Mononuclear cell (primary cell): ENCODE results near the gene GLOD5. TPM values are rescaled to one million over a fixed set of nuclear protein-coding genes. Genes with fewer than 3 reads are reported as not detected.
"Not testable (repeated sequence)": the region's sequence is repeated elsewhere in the genome, so short reads cannot be mapped to it uniquely, and the experiment has no call there.

Experiments
- H3K27me3 ChIP-seq: 2 replicates; pipeline ENCODE4 v1.6.0; 2011; ENCODE audit warnings: low read length, control low read depth; ENCODE audit not compliant: insufficient read depth
- H3K4me1 ChIP-seq: 2 replicates; pipeline ENCODE4 v1.5.1; 2011; ENCODE audit warnings: mild to moderate bottlenecking, low read length, control low read depth; ENCODE audit not compliant: insufficient read depth
- H3K4me3 ChIP-seq: 2 replicates; pipeline ENCODE4 v1.5.1; 2011; ENCODE audit warnings: mild to moderate bottlenecking, low read length, moderate library complexity
- H3K9me3 ChIP-seq: 2 replicates; pipeline ENCODE4 v1.5.1; 2011; ENCODE audit warnings: low read depth, mild to moderate bottlenecking, control low read depth, low read length
- total RNA-seq: library from RNA; depleted of rRNA; stranded (reverse); fragments of >200 nt; gene quantifications from one replicate; pipeline ENCODE4 v1.2.3, GENCODE V29; 2012

Gene GLOD5
- total RNA-seq, 1 donor, result not detected

DNA sequence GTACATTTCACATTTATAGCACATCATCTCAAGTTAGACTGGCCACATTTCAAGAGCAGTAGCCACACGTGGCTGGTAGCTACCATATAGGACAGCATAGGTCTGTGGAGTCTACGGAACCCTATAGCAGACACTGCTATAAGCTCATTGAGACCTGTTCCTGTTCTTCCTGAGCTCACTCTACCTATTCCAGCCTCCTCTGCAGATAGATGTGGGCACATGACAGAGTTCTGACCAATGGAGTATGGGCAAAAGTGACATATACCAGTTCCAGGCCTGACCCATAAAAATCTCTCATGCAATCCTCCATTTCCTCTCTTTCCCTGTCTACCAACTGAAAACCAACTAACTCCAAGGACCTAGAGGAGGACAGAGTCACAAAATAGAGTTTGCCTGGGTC, 36.8 kb downstream of the GLOD5 start:
- H3K27me3 ChIP-seq, result no peaks in the 10 kb centered on the region
- H3K4me3 ChIP-seq, result no peak overlapping the region
- peaks cover 15% of the 10 kb centered on the region for H3K4me1 ChIP-seq
- no peaks in the 10 kb centered on the region for H3K9me3 ChIP-seq

DNA sequence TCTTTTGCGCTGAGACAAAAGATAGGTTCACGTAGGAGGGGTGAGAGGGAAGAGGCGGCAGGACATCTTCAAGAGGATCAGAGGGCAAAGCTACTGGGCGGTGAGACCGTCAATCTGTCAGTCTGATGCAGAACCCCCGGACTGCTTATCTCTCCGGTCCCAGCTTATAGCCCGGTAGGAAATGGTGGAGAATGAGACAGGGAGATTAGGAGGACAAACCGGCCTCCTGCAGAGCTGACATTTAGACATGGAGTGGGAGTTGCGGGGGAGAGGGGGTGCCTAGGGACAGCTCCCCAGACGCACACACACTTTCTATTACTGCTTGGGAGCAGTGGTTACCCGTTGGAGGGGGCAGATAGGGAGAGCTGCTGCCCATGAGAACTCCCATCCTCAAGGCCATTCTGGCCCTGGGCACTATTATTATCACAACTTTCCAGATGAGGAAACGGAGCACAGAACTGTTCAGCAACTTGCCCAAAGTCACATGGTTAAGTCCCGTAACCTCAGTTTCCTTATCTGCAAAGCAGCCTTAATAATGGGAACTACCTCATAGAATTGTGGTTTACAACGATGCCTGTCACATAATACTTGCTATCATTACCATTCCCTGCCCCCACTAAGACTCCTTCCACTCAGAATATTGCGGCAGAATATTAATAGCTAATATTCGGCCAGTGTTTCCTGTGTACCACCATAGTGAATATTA, 39.2 kb downstream of the GLOD5 start:
- Histone ChIP-seq H3K9me3 (no peaks in the 10 kb centered on the region), H3K4me3 (peak overlapping the region; percentile 70), H3K4me1 (peaks cover 15% of the 10 kb centered on the region), H3K27me3 (no peaks in the 10 kb centered on the region)

DNA sequence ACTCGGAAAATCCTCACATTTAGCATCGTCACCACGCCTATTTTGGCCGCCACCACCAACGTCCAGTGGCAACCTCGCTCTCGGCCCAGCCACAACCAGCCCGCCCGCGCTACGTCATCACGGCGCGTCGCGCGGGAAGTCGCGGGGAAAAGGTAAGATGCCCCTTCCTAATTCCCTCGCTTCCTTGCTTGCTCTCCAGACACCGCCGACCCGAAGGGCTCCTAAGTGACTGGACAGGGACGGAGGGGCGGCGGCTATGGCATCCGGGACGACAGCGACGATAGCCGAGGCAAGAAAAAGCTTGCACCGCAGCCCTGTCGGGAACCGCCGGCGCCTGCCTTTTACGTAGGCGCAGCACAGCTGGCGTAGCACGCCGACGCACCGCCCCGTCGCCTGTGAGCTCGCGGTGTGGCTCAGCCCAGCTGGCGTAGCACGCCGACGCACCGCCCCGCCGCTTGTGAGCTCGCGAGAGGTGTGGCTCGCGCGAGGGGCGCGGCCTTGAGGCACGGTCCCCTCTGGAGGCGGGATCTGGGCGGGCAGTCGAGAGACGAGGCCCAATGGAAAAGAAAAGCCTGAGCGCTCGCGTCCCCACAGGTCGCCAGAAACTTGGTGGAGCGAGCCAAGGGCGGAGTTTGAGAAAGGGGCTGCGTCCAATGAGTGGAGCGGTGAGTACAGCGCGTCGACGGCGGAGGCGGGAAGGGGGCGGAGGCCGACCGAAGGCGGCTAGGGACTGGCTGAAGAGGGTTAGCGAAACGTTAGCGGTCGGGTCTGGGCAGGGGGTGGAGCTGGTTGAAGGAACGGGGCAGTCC, 39.9 kb downstream of the GLOD5 start, which contains the start of gene HDAC6:
Gene HDAC6, plus strand, starts transcription at position 788 of the 809 bp plus-strand sequence. CDS start 626 bp downstream, outside the sequence.
- peak within 1 kb of the TSS; percentile 70 for H3K4me3 ChIP-seq
- H3K4me1 ChIP-seq, result peaks cover 15% of the 10 kb centered on the region
- H3K27me3 ChIP-seq, result no peaks in the 10 kb centered on the region
- no peaks in the 10 kb centered on the region for H3K9me3 ChIP-seq

DNA sequence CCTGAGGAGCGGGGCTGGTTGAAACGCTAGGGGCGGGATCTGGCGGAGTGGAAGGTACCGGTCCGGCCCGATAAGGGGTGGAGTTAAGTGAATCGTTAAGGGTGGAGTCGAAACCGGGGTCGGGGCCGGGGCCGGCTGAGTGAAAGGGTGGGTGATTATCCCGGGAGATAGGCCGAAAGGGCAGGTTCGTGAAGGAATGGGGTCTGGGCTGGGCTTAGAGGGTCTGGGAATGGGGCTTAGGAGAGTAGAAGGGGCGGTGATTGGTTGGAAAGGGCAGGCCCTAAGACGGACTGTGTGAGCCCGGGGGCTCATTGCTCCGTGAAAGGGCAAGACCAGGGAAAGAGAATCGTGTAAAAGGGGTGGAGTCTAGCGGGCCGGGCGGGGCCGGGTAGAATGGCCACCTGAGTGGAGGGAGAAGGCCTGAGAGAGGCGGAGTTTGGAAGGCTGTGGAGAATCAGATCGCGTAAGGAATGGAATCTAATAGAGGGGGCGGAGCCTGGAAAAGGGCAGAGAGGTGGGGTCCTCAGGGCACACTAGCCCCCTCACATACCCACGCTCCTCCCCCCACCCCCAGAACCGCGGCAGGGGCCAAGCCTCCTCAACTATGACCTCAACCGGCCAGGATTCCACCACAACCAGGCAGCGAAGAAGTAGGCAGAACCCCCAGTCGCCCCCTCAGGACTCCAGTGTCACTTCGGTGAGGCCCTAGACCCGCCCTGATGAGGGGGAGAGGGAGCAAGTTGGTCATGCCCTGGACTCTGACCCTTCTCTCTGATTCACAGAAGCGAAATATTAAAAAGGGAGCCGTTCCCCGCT, 40.8 kb downstream of the GLOD5 start:
- H3K9me3 ChIP-seq, result no peaks in the 10 kb centered on the region
- H3K27me3 ChIP-seq, result no peaks in the 10 kb centered on the region
- H3K4me1 ChIP-seq, result peaks cover 15% of the 10 kb centered on the region
- peak overlapping the region; percentile 58 for H3K4me3 ChIP-seq

DNA sequence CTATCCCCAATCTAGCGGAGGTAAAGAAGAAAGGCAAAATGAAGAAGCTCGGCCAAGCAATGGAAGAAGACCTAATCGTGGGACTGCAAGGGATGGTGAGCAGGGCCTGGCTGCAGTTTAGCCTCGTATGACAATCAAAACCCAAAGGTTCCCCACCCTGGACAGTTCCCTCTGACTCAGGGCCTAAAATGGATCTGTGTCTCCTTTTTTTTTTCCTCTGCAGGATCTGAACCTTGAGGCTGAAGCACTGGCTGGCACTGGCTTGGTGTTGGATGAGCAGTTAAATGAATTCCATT, 41.3 kb downstream of the GLOD5 start:
- Histone ChIP-seq H3K9me3 (no peaks in the 10 kb centered on the region), H3K4me1 (peaks cover 15% of the 10 kb centered on the region), H3K4me3 (peak overlapping the region; percentile 58), H3K27me3 (no peaks in the 10 kb centered on the region)

DNA sequence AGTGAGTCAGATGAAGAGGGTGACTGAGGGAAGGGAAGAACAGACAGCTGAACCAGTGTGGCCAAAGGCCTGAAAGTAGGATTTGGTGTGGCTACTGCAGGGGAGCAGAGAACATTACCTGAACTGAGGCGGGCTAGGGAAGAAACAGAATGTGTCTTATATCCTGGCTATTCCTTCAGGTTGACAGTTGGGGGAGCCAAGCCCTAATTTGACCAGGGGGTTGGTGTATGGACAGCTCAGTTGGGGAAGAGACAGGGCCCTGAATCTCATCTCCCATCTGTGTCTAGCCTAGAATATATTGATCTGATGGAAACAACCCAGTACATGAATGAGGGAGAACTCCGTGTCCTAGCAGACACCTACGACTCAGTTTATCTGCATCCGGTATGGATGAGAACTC, 44.5 kb downstream of the GLOD5 start:
- no peak overlapping the region for H3K4me3 ChIP-seq
- no peaks in the 10 kb centered on the region for H3K27me3 ChIP-seq
- H3K4me1 ChIP-seq, result peaks cover 7% of the 10 kb centered on the region
- H3K9me3 ChIP-seq, result no peaks in the 10 kb centered on the region

DNA sequence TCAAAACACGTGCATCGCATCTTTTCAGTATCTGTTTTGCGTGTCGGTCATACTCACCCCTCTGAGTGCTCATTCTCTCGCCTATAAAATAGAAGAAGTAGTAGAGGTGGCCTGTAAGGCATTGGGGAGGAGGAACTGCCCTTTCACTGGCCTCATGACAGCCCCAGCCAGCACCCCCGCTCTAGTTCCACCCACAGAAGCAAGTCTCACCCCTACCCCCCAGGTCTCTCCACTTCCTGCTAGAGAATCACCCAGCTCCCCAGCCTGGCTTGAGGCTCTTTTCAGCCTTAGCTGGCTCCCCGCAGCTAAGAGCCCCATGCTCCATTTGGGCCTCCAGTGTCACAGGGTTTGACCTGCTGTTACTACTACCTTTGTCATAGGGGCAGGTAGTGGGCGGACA, 52.1 kb downstream of the GLOD5 start:
- no peak overlapping the region for H3K4me3 ChIP-seq
- H3K9me3 ChIP-seq, result no peaks in the 10 kb centered on the region

DNA sequence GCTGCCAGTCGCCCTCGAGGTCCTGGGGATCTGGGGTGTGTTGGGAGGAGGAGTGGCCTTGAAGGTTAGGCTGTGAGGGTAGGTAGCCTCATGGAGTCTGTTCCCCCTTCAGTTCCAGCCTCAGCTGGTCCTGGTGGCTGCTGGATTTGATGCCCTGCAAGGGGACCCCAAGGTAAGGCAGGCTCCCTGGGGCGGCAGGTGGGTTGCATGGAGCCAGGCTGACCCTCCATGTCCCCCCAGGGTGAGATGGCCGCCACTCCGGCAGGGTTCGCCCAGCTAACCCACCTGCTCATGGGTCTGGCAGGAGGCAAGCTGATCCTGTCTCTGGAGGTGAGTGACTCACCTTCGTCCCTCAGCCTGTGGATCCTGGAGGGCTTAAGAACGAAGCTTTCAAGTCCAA, 53.2 kb downstream of the GLOD5 start:
- no peak overlapping the region for H3K4me3 ChIP-seq
- H3K27me3 ChIP-seq, result no peaks in the 10 kb centered on the region
- H3K4me1 ChIP-seq, result no peaks in the 10 kb centered on the region
- H3K9me3 ChIP-seq, result no peaks in the 10 kb centered on the region

More for the DNA sequence above, 52.1 kb downstream of the GLOD5 start:
- Histone ChIP-seq H3K27me3 (no peaks in the 10 kb centered on the region), H3K4me1 (no peaks in the 10 kb centered on the region)

DNA sequence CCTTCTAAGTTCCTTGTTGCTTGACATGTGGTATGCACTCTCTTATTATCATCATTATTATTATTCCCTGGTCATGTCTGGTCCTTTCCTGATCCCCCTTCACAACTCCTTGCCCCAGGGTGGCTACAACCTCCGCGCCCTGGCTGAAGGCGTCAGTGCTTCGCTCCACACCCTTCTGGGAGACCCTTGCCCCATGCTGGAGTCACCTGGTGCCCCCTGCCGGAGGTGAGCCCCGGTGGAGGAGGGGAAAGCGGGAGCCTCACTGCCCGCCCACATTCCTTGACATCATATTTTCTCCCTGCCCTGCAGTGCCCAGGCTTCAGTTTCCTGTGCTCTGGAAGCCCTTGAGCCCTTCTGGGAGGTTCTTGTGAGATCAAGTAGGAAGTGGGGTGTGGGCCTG, 53.7 kb downstream of the GLOD5 start:
- Histone ChIP-seq H3K27me3 (no peaks in the 10 kb centered on the region), H3K9me3 (no peaks in the 10 kb centered on the region), H3K4me1 (no peaks in the 10 kb centered on the region), H3K4me3 (no peak overlapping the region)

DNA sequence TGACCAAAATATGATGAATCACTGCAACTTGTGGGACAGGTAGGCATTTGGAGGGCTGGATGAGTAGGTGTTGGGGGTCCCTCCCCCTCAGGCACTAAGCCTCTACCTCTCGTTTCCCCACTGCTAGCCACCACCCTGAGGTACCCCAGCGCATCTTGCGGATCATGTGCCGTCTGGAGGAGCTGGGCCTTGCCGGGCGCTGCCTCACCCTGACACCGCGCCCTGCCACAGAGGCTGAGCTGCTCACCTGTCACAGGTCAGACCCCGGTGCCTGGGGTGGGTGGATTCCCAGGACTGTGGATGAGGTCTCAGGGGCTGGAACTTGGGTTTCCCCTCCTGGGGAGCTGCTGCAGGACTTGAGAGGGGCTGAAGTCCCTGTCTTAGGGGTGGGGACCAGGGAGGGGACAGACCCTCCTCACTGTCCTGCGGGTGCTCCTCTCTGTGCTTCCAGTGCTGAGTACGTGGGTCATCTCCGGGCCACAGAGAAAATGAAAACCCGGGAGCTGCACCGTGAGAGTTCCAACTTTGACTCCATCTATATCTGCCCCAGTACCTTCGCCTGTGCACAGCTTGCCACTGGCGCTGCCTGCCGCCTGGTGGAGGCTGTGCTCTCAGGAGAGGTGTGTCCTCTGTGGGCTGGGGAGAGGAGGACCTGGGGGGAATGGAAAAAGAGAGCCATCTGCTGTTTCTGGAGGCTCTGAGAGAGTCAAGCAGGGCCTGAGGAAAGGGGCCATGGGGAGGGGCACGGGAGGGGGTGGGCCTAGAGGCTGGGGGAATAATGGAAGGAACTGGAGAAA, 54.7 kb downstream of the GLOD5 start:
- no peaks in the 10 kb centered on the region for H3K9me3 ChIP-seq
- H3K4me3 ChIP-seq, result no peak overlapping the region
- no peaks in the 10 kb centered on the region for H3K4me1 ChIP-seq
- no peaks in the 10 kb centered on the region for H3K27me3 ChIP-seq

DNA sequence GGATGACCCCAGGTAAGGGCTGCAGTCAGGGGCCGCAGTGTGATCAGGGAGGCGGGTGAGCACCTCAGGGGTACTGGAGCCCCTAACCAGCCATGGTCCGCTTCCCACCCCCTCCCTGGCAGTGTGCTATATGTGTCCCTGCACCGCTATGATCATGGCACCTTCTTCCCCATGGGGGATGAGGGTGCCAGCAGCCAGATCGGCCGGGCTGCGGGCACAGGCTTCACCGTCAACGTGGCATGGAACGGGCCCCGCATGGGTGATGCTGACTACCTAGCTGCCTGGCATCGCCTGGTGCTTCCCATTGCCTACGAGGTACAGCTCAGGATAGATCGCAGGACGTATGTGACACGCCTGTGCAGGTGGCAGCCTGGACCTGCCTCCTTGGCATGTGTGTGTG, 56.6 kb downstream of the GLOD5 start:
- Histone ChIP-seq H3K4me1 (no peaks in the 10 kb centered on the region), H3K27me3 (no peaks in the 10 kb centered on the region), H3K9me3 (no peaks in the 10 kb centered on the region), H3K4me3 (no peak overlapping the region)

DNA sequence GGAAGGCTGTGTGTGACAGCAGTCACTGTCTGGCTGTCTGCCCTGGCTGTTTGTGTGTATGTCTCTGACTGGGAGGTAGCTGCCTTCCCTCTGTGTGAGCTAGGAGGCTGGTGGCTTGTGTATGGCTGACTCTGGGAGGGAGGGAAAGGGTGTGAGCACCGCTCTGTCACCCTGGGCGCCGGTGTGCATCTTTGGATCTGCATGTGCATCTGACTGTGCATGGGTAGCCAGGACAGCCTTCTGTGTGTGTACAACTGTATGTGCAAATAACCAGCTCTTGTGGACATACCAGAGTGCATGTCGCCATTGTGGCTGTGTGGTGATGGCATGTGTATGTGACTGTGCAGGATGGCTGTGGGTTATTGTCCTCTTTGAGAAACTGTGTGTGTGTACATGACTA, 57.3 kb downstream of the GLOD5 start:
- no peaks in the 10 kb centered on the region for H3K4me1 ChIP-seq
- no peaks in the 10 kb centered on the region for H3K27me3 ChIP-seq
- H3K4me3 ChIP-seq, result no peak overlapping the region
- H3K9me3 ChIP-seq, result no peaks in the 10 kb centered on the region

DNA sequence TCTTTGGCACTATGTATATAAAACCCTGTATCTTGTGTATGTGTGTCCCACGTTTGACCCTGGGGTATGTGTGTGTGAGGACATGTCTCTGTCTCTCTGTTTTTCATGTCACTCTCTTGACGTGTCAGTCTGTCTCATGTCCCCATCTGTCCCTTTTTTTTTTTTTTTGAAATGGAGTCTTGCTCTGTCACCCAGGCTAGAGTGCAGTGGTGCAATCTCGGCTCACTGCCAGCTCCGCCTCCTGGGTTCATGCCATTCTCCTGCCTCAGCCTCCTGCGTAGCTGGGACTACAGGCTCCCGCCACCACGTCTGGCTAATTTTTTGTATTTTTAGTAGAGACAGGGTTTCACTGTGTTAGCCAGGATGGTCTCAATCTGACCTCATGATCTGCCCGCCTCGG, 57.8 kb downstream of the GLOD5 start:
- not testable (repeated sequence) for H3K27me3 ChIP-seq, H3K9me3 ChIP-seq, H3K4me1 ChIP-seq, H3K4me3 ChIP-seq

DNA sequence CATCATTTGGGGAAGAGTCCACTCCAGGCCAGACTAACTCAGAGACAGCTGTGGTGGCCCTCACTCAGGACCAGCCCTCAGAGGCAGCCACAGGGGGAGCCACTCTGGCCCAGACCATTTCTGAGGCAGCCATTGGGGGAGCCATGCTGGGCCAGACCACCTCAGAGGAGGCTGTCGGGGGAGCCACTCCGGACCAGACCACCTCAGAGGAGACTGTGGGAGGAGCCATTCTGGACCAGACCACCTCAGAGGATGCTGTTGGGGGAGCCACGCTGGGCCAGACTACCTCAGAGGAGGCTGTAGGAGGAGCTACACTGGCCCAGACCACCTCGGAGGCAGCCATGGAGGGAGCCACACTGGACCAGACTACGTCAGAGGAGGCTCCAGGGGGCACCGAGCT, 61.5 kb downstream of the GLOD5 start:
- H3K9me3 ChIP-seq, result no peaks in the 10 kb centered on the region
- peaks cover 3% of the 10 kb centered on the region for H3K27me3 ChIP-seq
- H3K4me1 ChIP-seq, result no peaks in the 10 kb centered on the region
- H3K4me3 ChIP-seq, result no peak overlapping the region
